ENCODE measurements around the gene NELFCD.
A peak's percentile ranks its signal among the peaks of the same experiment; 100 is the strongest.
"Not testable (repeated sequence)": the region's sequence is repeated elsewhere in the genome, so short reads cannot be mapped to it uniquely, and the experiment has no call there.

Gene NELFCD

DNA sequence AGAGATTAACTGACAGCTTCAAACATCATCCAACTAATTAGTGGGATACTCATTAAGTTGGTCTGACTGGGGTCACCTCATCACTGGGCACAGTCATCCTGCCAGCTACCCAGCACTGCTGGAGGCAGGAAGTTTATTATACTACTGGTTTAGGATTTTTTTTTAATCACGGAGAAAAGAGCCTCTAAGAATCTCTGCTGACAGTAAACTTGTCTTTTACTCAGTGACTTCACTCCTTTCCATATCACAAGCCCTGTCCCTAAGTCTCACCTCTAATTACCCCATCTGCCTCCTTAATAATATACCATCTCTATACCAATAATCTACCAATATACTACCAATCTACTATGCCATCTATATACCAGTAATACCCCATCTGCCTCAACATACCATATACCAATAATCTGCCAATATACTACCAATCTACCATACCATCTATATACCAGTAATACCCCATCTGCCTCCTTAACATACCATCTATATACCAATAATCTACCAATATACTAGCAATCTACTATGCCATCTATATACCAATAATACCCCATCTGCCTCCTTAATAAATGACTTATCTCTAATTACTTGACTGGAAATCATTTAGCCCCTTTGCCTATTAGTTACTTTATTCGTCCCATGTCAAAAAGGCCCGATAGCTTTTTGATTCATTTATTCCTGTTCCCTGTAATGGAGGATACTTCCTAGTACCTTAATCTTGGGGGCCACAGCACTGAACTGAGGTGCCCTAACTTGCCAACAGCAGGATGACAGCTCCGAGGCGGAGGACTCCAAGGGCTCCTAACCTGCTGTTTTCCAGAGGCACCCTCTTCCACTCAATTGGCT lies 46.1 kb downstream of the NELFCD start:
- DNase-seq (ENCODE audit: low read depth), result no peak

DNA sequence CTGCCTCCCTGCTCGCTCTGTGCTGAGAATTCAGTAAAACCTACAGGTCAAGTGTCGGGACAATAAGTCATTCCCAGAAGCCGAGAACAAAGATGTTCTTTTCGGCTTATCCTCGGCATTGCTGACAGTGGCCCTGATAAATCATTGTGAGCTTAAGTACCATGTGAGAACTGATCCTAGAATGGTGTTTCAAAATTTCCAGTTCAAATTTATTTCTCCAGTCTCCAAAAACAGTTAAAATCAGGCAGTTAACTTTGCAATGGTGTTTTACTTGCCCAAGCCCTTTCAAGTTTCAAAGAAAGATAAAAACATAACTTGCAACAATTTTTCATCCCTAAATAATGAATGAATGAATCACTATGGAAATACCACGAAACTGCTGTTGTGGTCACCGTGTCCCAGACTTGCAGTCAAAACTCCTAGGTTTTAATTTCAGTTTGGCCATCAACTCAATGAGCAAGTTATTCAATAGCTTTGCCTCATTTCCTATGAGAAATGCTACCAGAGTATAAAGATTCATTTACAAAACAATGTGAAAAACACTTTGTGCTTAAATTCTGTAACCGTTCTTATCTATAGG lies 46.8 kb downstream of the NELFCD start:
- DNase-seq (ENCODE audit: low read depth), result no peak

DNA sequence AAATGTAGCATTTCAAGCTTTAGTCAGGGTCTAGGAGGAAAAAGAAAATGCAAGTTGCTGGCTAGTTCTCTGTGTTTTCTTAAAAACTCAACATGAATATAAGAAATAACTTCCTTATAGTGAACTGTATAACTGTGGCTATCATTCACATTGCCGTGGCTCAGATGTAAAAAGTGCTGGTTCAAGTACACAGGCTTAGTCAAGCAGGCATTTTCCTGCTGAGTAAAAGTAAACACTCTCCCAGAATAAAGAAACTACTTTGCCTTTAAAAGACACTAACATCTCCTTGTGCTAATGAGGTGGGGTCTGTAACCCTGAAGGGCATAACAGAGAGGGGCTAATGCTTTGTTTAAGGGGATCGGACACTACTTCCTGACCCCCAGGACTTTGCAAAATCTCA lies 47.8 kb downstream of the NELFCD start:
- DNase-seq (ENCODE audit: low read depth), result no peak

DNA sequence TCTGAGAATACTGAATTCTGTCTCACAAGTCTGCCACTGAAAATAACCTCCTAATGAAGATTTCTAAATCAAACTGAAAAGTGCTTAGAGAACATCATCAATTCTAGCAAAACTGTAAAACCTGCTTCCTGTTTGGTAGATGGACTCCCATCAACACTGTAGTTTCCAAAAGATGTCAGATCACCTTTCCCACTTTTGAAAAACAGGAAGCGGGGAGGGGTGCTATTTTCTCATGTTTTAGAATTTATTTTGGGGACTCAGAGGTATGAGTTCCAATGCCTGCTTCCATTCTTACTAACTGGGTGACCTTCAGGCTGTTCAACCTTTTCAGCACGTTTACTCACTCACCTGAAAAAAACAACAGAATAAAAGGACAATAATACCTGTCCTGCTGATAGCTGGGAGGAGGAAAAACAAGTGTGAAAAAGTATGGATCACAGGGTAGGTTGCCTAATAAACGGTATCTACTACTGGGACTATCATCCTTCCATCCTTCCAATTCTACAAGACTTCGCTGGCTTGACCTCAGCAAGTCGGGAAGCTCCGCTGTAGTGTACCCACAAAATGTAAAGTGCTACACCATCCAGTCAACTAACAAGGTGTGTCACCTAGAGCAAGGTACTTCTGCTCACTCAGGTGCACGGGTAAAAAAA lies 50.0 kb downstream of the NELFCD start:
- no peak for DNase-seq (ENCODE audit: low read depth)

DNA sequence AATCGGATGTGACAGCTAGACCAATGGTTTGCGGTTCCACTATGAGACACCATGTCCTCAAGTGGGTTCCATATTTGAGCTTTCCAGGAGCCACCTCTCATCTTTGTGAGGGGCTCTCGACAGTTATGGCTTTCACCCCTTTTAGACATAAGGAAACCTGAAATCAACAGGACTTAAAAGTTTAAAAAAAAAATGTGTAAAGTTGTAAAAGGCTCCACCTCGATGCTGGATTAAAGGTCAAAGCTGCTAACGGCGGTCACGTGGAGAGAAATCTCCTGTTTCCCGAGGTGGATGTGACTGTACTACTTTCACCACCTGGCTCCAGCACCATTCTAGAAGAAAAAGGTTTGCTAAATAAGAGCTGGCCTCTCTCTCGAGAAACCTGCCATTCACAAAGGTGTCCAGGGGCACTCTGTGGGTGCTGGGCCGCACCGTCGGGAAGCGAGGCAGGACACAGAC lies 50.5 kb downstream of the NELFCD start:
- DNase-seq (ENCODE audit: low read depth), result no peak

DNA sequence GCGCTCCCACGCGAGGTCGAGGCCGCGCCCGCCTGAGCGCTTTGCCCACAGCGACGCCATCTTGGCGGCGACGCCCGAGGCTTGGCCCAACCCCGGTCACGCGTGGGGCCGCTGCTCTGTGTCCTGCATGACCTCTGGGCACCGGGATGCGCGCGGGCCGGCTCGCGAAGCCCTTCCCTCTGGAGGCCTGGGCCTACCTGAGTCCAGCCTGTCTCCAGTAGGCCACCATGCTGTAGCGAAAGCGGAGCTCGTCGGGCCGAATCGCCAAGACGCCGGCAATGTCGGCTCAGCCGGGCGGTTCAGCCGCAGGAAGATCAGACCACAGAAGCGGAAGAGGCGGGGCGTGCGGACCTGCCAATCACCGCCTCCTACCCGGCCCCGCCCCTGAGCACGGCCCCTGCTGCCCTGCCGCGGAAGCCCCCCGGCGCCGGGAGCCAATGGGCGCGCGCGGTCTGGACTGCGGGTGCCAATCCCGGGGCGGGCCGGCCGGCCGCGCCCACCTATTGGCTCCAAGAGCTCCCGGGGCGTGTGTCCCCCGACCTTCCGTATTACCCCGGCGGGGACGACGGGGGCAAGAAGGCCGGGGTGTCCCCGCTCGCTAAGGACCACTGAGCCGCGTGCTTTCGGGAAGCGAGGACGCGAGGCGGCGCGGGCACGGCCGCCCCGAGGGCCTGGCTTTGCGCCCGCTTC lies 51.1 kb downstream of the NELFCD start, which contains the start of gene ATP5F1E:
ATP5F1E (minus strand) TSS at position 313 of the 690 bp plus-strand sequence; CDS start at position 229, 84 bp downstream.
- peak; percentile 85 for DNase-seq (ENCODE audit: low read depth)

DNA sequence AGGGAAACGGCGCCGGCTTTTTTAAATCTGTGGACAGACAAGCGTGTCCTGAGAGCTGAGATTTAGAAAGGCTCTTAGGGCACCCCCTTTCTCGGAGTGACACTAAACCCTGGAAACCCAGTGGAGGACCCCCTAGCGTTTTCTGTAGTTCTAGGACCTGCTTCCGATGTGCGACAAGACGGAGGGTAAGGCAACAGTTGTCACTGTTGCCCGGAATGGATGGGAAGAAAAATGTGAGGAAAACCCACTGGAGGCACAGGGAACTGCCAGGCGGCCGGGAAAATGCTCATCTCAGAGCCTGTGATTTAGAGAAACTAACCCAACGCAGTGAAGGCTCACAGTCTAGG lies 51.6 kb downstream of the NELFCD start:
- no peak for DNase-seq (ENCODE audit: low read depth)

DNA sequence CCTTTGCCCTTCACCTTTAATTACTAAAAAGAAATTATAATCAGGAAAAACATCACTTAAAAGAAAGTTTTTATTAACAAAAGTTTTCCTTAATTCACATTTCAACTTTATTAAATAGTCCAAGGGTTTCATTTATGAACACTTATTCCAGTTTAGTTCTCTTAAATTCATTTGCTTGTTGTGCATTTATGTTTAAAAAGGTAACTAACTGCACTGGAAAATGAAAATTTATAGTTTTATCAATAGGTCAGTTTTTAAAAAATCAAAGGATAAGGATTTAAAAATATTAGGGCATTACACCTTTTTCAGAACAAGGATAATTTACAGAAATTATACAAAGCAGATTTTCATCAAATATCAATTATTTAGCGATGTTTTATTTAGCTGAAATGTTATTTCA lies 52.0 kb downstream of the NELFCD start:
- no peak for DNase-seq (ENCODE audit: low read depth)

DNA sequence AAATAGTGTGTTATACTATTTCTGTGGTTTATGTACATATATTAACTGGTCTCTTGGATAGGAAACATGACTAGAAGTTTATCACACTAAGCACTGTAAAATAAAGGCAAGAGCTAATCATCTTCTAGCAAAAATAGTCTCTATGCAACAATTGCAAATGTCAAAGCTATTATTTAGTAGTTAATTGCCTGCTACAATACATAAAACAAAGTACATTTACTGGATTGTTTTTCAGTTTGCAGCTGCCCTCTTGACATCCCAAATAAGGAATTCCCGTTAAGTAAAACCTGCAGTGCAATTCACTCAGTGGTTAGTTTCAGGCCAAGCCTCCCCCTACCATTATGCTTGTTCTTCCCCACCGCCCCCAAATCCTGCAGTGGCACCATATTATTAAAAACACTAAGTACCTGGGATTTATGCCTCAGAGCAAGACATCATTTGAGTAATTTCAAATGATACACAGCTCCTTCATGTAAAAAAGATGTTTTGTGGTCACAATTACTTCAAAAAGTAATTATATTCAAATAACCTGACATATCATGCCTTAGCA lies 52.6 kb downstream of the NELFCD start:
- no peak for DNase-seq (ENCODE audit: low read depth)

DNA sequence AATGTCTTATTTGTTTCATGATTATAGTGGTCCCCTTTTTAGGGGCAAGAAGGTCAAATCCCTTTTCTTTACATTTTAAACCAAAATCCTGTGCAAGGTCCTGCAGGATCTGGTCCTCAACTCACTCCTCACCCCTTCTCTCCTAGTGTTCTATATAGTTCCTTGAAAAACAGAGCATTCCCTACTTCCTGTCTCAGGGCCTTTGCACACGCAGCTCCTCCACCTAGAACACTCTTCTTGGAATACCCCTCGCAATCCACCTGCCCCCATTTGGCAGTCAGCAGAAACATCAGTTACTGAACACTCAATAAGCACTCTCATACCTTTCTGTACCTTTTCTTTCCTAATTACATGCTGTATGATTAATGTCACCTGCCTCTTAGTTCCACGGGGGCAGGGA lies 54.3 kb downstream of the NELFCD start:
- DNase-seq (ENCODE audit: low read depth), result no peak

DNA sequence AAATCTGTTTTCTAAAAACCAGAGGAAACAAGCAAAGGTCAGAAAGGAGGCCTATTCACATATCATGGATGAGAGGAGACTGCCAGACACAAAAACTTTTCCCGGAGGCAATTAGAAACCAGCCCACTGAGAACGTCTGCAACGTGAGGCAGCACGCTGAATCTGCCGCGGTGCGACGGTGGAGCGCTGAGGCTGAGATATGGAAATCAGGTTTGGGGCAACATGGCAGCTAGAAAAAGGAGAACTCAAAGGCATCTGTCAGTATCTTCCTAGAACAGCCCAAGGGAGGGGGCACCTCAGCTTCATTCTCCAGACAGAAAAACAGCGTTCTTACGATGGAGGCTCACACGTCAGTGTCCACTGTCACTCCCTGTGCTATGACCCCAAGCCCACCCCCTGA lies 56.3 kb downstream of the NELFCD start:
- no peak for DNase-seq (ENCODE audit: low read depth)

DNA sequence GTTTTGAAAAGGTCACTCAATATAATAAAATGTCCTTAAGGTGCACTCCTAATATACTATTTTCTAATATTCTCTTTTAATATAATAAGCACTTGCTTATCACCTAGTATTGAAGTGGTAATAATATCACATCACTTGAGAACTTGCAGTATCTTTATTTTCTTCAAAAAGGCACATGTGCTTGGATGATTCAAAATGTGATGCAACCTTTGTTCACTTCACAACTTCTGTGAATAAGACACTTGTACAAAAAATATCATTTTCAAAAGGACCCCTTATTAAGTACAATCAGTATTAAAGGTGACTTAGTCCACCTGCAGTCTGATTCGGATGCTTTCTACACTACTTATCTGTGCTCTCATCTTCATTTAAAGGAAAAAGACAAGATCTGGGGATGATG lies 58.2 kb downstream of the NELFCD start:
- DNase-seq (ENCODE audit: low read depth), result no peak

DNA sequence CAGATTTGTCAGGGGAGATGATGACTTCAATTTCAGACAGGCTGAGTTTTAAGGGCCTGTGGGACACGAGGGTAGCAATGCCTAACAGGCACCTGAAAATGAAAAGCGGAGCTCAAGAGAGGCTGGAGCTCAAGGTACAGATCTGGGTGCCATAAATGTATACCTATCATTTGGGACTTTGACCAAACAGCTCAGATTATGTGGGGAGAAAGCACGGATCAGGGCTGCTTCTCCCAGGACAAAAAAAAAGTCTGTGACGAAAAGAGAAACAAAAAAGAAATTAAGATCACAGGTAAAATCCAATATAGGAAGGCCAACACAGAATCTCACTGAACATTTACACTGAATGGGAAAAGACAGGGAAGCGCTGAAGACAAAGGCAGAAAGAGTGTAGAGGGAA lies 59.6 kb downstream of the NELFCD start:
- no peak for DNase-seq (ENCODE audit: low read depth)

DNA sequence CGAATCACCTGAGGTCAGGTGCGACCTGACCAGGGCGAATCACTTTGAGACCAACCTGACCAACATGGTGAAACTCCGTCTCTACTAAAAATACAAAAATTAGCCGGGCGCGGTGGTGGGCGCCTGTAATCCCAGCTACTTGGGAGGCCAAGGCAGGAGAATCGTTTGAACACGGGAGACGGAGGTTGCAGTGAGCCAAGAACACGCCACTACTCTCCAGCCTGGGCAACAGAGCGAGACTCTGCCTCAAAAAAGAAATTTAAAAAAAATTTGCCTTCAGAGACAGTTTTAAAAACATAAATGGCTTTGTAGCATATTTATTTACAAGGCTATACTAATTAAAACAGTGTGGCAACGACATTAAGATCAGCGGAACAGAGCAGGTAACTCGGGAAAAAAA lies 60.4 kb downstream of the NELFCD start:
- DNase-seq (ENCODE audit: low read depth), result not testable (repeated sequence)

DNA sequence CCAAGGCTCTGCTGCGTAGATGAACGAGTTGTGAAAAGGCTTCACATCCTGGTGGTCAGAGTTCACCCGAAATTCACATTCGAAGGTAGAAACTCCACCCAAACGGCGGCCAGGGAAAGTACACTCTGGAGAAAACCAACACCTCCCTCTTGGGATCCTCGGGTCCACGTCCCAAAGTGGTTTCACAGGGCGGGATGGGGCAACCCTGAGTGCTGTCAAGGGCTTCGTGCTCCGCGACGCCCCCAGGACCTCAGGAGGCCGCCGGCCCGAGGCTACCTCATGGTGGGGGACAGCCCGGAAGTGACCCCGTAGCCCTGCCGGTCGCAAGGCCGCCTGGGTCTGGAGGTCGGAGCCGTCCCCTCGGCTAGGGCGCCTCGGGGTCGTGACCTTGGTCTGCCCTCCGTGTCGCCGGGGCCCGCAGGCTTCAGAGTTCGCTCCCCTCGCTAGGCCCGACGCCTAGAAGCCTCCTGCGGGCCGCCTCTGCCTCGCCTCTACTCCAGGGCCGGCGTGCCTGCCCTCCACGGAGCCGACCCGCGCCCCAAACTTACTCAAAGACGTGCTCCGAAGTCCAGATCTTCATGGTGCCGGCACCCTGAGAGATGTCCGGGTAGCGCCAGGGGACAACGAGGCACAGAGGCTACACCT lies 61.2 kb downstream of the NELFCD start, which contains the start of gene PRELID3B:
PRELID3B (minus strand) TSS at position 636 of the 645 bp plus-strand sequence; CDS start at position 580, 56 bp downstream.
- DNase-seq (ENCODE audit: low read depth), result no peak

DNA sequence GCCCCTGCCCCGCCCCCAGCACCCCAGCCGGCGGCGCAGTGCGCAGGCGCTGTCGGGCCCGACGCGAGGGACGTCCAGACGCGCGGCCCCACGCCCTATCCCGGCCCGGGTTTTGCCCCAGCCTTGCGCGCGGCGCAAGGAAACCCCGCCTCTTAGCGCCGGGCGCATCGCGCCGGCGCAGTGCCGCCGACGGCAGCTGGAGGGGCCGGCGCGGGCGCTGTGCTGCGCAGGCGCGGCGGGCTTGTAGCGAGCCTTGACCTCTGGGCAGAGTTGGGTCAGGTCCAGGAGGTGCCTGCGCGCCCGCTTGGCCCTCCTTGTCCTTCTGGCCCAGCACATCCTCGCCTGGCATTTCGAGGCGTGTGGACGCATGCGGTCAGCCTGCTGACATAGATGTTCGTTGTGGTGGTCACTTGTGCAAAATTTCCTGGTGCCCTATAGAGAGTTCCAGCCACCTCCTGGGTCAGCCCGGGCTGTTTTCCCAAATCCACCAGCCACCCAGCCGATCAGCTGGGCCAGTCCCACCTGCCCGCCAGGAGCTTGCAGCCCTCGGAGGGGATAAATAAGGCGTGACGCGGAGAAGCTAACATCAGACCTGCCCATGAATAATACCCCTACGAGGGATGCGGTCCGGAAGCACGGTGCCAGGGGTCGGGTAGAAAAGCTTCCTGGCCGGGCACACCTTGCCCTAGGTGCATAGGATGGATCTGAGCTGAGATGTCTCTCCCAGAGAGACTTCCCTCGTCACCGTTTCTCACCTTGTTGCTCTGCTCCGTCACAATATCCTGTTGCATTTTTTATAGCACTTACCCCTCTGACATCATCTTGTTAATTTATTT lies 62.0 kb downstream of the NELFCD start:
- DNase-seq (ENCODE audit: low read depth), result peak; percentile 85

DNA sequence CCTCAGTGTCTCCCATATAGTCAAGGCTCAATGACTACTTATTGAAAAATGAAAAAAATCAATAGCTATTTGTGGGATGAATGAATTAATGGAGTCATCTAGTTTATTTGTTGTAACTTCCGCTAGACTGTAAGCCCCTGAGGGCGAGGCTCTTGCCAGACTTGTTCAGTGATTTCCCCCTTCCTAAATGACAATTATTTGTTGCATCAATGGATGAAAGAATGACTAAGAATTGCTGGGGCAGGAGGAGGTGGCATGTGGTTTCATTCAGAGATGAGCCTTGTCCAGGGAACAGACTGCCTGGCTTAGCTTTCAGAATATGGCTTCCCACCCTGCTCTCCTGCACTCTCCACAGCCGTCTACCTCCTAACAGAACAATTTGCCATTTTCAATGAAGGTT lies 62.6 kb downstream of the NELFCD start:
- no peak for DNase-seq (ENCODE audit: low read depth)

DNA sequence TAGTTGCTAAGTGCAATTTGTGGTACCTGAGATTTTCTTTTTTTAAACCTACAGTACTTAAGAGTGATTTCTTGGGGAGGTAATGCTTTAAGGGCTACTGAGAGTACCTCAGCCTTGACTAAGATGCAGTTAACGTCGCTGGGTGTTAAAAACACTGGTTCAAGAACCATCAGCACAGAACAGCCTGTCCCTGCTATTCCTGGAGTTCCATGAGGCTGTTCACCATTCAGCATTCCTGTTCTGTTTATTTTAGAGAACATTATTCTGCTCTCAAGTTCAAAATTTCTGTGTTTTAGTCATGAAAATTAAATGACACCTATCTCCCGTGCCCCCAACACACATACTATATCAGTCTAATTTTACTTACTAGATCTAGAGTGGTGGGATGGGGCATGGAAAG lies 63.2 kb downstream of the NELFCD start:
- no peak for DNase-seq (ENCODE audit: low read depth)
